Measurements from ENCODE around the gene CPPED1. TPM values are rescaled to one million over a fixed set of nuclear protein-coding genes. Genes with fewer than 3 reads are reported as not detected.

Gene CPPED1
- total RNA-seq, 1 experiment from 2014 or later = 7.9 TPM

DNA sequence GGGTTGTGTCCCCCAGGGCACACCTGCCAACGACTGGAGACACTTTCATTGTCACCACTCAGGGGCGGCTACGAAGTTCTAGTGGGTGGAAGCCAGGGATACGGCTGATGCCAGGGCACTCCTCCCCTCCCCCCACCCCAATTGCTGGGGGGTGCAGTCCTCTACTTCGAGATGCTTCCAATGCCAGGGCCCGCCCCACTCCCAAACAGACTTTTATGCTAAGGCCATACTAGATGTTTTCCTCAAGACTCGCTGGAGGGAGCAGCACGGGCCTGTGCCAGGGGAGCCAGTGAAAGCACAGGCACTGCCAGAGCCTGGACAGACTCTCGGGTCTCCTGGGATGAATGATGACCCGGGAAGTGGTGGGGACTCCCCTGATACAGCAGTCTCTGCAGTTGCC lies 178.0 kb downstream of the CPPED1 start:
- H3K56ac ChIP-seq (ENCODE audit: insufficient read length, low read depth, low read length) = no peak overlapping the region
- no peak overlapping the region for H2AFZ ChIP-seq (ENCODE audit: low read length)
- no peak overlapping the region for H3K27ac ChIP-seq (ENCODE audit: insufficient read length, low read depth, low read length)
- H2BK15ac ChIP-seq (ENCODE audit: low read depth, low read length) = no peak overlapping the region
- H3K79me2 ChIP-seq (ENCODE audit: insufficient read depth, low read length) = no peaks in the 10 kb centered on the region
- no peak overlapping the region for H3K4me3 Mint-ChIP-seq
- no peak overlapping the region for H2BK120ac ChIP-seq (ENCODE audit: low read depth, low read length, poor library complexity, severe bottlenecking)
- no peak overlapping the region for H3K4ac ChIP-seq (ENCODE audit: low read depth, low read length)
- WGBS (ENCODE audit: extremely low coverage, insufficient read length, low lambda C conversion rate) = no CpG with 5 or more reads among the region's 10 CpGs
- no peak overlapping the region for H4K91ac ChIP-seq (ENCODE audit: insufficient read length, low read depth, low read length)
- H3K4me2 ChIP-seq (ENCODE audit: insufficient read depth, insufficient read length, low read length) = no peak overlapping the region
- H3K23ac ChIP-seq (ENCODE audit: insufficient read length, low read depth, low read length) = no peak overlapping the region
- no peaks in the 10 kb centered on the region for H3K23me2 ChIP-seq (ENCODE audit: insufficient read length, low read depth, low read length, poor library complexity, severe bottlenecking)
- no peak overlapping the region for H2AK5ac ChIP-seq (ENCODE audit: insufficient read length, low read length)
- H3K4me1 Mint-ChIP-seq = peaks cover 2 to 5% of the 10 kb centered on the region in 2 experiments; a peak in 2 of 4 replicates
- no peaks in the 10 kb centered on the region for H3K27me3 ChIP-seq (ENCODE audit: insufficient read depth, low read length)
- H4K20me1 ChIP-seq (ENCODE audit: control insufficient read depth, insufficient read depth, insufficient read length) = no peaks in the 10 kb centered on the region
- H3K36me3 Mint-ChIP-seq (ENCODE audit: insufficient read depth in 1 of 3, low read depth in 3 of 3) = no peaks in the 10 kb centered on the region
- no peak overlapping the region for H3K9ac ChIP-seq (ENCODE audit: extremely low read depth, insufficient read length, low read length)
- H2BK20ac ChIP-seq (ENCODE audit: low read depth, low read length, poor library complexity, severe bottlenecking) = no peak overlapping the region
- H3K9me3 ChIP-seq (ENCODE audit: control insufficient read depth, low read depth, low read length) = no peaks in the 10 kb centered on the region
- no peak overlapping the region for H2BK5ac ChIP-seq (ENCODE audit: insufficient read length, low read length)
- no peaks in the 10 kb centered on the region for H3K9me3 Mint-ChIP-seq
- no peak overlapping the region for H2BK12ac ChIP-seq (ENCODE audit: insufficient read length, low read depth, low read length)
- H3K18ac ChIP-seq (ENCODE audit: insufficient read length, low read depth, low read length) = no peak overlapping the region
- peaks cover 2% of the 10 kb centered on the region; the same call in 1 of the 2 replicates for H3K27me3 Mint-ChIP-seq (ENCODE audit: low read depth)
- no peaks in the 10 kb centered on the region for H3K79me1 ChIP-seq (ENCODE audit: insufficient read depth, low read depth, low read length, poor library complexity, severe bottlenecking)
- TF ChIP-seq, protein P1, sequence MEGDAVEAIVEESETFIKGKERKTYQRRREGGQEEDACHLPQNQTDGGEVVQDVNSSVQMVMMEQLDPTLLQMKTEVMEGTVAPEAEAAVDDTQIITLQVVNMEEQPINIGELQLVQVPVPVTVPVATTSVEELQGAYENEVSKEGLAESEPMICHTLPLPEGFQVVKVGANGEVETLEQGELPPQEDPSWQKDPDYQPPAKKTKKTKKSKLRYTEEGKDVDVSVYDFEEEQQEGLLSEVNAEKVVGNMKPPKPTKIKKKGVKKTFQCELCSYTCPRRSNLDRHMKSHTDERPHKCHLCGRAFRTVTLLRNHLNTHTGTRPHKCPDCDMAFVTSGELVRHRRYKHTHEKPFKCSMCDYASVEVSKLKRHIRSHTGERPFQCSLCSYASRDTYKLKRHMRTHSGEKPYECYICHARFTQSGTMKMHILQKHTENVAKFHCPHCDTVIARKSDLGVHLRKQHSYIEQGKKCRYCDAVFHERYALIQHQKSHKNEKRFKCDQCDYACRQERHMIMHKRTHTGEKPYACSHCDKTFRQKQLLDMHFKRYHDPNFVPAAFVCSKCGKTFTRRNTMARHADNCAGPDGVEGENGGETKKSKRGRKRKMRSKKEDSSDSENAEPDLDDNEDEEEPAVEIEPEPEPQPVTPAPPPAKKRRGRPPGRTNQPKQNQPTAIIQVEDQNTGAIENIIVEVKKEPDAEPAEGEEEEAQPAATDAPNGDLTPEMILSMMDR (conservative IDR thresholded peaks at IDR 0.05) = no peak
- H3T11ph ChIP-seq (ENCODE audit: low read length) = no peak overlapping the region
- H3K4me1 ChIP-seq (ENCODE audit: insufficient read depth, low read length) = no peaks in the 10 kb centered on the region
- no peak overlapping the region for H3K27ac Mint-ChIP-seq
- H4K8ac ChIP-seq (replicated peaks; ENCODE audit: insufficient read length, low read depth, low read length) = no peak overlapping the region
- H3K14ac ChIP-seq (ENCODE audit: insufficient read depth, low read length) = no peak overlapping the region
- no peak overlapping the region for H4K5ac ChIP-seq (ENCODE audit: insufficient read length, low read depth, low read length)
- DNase-seq = no peak
